Stimulated activated CD4-positive, alpha-beta T cell treated with anti-CD3 and anti-CD28 coated beads, Interleukin-2, amount 100 ng/mL, for 4 hours (primary cell): ENCODE results near the gene TACO1.

Experiments
- DNase-seq: peaks from one replicate; pipeline ENCODE4 v3.0.0-alpha.2; 2020; ENCODE audit warnings: low read depth

Gene TACO1

DNA sequence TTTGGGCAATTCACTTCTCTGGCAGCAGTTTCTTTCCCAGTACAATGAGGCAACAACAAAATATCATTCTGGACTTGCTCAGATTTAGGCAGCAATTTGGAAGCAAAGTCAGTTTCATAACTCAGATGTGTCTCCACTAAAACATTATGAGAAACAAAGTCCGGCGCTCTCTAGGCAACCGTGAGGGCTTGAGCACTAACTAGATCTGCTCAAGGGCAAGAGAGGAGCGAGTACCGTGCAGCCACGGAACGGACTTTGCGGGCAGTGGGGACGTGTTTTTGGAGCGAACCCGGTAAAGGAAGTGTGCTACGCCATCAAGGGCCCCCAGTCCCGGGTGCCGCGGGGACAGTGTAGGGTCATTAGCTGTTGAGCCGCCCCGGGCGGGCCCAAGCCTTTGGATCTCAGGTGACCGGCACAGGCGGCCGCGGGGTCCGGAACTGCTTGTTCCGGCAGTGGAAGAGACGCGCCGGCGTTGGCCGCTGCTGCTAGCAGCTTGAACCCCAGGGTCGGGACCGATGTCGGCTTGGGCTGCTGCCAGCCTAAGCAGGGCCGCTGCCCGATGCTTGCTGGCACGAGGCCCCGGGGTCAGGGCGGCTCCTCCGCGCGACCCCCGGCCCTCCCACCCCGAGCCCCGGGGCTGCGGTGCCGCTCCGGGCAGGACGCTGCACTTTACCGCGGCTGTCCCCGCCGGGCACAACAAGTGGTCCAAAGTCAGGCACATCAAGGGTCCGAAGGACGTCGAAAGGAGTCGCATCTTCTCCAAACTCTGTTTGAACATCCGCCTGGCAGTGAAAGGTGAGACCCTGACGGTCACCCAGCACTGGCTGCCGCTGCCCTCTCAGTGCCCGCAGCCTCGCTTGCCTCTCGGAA is at the start of gene TACO1:
TACO1 (plus strand) TSS at position 327 of the 870 bp plus-strand sequence; CDS start at position 516, 189 bp downstream.
- DNase-seq = peak; percentile 65

DNA sequence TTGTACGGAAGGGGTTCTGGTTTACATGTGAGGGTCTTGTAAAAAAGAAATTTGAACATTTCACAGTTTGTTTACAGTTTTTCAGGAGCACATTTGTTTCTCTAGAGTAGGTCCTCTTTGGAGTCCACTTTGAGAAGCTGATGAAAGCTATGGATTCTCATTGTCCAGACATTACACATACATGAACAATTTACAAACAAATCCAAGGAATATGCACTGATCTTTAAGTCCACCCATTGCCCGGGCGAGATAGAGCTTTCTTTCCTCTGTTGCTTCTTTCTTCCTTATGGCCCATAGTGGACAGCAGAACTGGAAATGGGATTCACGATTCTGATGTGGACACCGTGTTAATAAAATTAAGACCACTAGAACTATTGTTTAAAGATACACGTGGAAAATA is 48.5 kb upstream of the TACO1 start:
- no peak for DNase-seq

DNA sequence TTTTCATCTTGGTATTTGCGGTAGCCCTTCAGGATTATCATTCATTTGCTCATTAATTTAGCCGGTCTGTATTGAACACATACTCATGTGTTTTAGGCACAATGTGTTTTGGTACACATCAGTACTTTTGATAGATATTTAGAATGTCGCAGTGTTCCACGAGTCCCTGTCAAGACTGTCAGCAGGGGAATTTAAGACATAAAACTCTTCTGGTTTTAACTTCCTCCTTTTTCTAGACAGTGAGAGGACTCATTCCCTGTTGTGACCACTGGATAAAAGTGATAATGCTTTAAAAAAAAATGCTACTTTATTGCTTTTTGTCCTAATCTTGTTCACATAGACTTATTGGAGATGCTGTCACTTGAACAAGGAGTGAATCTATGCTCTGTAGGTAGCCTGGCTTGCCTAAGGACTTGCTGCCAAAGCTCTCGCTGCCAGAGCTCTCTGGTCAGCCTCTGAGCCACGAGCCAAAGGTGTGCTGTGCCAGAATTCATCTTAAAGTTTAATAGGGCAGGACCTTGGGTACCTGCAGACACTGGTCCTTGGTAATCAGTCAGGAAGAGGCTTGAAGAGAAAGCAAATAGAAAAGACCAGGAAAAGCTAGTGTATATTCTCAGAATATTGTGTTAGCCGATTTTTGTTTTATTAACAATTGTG is 45.1 kb upstream of the TACO1 start:
- DNase-seq = no peak

DNA sequence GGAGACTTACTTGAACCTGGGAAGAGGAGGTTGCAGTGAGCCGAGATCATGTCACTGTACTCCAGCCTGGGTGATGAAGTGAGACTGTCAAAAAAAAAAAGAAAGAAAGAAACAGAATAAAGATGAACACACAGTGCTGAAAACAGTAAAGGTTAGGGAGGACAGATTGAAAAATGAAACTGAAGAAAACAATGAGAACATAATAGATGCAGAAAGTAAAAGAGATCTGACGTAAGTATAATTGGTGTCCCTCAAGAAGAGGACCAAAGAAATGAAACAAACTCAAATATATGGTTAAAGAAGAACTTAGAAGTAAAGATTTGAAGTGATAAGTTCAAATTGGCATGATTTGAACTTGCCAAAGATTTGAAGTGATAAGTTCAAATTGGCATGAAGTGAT is 43.3 kb upstream of the TACO1 start:
- no peak for DNase-seq

DNA sequence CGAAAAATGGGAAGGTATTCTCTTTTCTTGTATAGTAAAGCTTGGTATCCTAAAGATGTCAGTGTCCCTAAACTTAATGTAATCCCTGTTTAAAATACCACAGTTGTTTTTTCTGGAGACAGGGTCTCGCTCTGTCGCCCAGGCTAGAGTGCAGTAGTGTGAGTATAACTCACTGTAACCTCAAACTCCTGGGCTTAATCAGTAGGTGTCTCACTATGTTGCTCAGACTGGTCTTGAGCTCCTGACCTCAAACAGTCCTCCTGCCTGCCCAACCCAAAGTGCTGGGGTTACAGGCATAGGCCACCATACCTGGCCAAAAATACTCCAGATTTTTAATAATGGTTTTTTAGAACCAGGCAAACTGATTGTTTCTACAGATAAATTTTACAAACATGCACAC is 42.3 kb upstream of the TACO1 start:
- DNase-seq = no peak

DNA sequence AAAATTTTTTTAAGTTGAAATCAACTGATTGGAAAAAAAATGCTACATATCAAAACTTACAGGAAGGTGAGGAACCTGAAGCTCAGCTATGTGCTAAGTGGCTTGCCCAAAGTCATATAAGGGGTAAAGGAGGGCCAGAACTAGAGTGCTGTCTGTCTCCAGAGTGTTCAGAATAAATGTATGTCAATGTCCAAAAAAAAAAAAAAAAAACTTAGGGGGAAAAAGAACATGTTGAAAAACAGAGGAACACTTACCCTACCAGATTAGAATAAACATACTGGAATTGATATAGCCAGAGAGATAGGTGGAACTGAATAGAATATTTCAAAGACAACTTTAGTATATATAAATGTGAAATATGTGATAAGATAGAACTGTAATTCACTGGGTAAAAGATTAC is 38.9 kb upstream of the TACO1 start:
- DNase-seq = no peak

DNA sequence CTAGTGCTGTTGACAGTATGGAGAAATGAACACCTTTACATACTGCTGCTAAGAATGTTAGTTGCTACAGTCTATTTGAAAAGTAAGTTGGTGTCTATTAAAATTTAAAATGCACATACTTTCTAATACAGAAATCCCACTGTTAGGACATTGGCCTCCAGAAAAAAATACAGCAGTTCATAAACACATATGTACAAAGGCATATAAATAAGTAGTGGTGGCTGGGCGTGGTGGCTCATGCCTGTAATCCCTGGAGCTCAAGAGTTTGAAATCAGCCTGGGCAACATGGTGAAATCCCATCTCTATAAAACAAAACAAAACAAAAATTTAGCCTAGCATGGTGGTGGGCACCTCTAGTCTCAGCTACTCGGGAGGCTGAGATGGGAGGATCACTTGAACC is 37.4 kb upstream of the TACO1 start:
- DNase-seq = no peak

DNA sequence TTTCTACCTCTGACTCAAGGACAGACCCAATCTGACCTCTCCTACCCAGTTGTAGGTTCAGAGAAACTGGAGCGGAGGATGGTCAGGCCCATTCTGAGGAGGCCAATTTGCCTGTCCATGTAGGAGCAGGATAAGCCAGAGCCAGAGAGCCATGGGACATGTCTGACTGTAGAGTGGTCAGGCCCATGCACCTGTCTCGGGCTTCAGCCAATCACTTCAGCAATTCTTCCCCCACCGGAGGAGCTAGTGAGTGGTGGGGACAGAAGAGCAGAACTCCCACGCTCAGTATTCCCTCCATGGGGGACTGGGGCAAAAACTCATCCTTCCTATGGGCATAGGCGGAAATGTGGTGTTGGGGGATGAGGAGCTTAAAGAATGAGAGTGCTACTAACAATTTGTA is 36.1 kb upstream of the TACO1 start:
- DNase-seq = no peak

DNA sequence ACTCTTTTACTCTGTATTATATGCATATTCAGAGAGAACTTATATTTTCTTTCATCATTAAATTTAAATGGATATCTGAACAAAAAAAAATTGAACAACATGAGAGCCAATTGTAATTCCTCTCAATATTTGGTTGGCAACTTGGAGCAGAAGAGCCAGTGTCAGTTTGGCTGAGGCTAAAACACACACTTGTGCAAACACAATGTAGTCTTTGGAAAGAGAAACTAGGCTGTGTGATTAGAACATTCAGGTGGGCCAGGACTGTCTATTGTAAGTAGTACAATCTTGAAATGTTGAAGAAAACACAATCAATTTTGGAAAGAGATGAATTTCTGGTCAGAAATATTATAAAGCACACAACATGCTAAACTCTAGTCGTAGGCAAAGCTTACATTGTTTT is 33.5 kb upstream of the TACO1 start:
- DNase-seq = no peak

DNA sequence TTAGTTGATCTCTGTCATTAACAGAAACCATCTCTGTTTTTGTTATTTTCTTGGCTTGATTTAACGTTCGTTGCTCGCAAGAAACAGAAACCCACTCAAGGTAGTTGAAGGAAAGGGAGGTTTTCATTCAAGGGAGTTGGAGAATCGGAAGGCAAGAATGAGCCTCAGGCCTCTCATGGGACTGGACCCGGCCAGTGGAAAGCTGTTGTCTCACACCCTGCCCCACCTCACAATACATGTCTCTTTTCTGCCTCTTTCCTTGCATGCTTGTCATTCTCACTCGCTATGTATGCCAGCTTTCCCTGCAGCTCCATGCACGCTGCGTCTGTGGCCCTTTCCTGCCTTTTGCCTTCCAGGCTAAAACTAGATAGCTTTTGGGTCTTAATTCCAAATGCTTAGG is 32.1 kb upstream of the TACO1 start:
- no peak for DNase-seq

DNA sequence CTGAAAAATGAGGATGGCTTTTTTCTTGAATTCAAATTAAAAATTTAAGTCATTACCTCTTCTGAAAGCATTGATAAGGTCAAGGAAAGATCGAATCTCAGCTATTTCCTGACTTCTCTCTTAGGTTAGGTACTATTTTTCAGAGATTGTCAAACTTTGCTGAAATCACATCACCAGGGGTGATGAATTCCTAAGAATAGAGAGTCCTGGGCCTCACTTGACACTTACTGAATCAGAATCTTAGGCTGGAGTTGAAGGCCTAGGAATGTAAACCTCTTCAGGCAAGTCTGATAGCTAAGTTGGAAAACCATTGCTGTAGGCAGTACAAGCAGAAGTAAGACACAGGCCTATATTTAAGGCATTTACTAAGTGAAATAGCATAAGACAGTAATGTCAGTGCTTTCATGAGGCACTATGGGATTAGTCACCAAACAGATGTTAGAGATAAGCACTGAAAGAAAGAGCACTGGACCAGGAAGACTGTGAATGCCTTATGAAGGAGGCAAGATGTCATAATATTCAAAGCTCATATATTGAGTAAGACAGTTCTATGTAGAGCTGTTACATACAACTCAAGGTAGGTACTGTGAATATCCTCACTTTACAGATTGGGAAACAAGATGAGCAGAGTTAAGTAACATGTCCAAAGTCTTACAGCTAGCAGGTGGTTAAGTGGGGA is 28.9 kb upstream of the TACO1 start:
- DNase-seq = no peak

DNA sequence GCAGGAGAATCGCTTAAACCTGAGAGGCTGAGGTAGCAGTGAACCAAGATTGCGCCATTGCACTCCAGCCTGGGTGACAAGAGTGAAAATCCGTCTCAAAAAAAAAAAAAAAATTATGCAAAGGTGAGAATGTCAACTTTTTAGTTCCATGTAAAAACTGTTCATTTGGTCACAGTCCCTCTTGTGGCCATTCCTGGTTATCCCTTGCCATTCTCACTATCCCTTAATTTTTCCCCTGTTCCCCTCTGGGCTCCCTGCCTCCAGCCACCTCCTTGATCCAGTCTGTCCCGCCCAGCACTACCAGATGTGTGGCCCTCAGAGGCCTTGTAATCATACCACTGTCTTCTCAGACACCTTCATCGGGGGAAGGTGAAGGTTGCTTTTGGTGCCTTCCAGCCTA is 27.1 kb upstream of the TACO1 start:
- DNase-seq = no peak

DNA sequence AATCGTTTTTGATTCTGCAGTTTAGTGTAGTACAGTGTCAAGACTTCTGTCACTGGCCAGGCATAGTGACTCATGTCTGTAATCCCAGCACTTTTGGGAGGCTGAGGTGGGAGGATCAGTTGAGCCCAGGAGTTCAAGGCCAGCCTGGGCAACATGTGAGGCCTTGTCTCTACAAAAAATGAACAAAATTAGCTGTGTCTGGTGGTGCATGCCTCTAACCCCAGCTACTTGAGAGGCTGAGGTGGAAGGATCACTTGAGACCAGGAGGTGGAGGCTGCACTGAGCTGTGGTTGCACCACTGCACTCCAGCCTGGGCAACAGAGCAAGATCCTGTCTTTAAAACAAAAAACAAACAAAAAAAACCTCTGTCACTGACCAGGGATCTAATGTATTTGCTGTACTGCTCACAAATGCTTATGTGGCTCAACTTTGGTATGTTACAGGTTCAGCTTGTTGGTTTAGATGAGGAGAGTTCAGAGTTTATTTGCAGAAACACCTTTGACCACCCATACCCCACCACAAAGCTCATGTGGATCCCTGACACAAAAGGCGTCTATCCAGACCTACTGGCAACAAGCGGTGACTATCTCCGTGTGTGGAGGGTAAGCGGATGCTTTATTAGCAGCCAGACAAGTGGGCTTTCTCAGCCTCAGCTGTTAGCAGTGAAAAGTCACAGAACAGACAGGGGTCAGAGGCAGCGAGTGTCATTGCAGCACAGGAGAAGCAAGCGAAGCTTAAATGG is 22.5 kb upstream of the TACO1 start:
- no peak for DNase-seq

DNA sequence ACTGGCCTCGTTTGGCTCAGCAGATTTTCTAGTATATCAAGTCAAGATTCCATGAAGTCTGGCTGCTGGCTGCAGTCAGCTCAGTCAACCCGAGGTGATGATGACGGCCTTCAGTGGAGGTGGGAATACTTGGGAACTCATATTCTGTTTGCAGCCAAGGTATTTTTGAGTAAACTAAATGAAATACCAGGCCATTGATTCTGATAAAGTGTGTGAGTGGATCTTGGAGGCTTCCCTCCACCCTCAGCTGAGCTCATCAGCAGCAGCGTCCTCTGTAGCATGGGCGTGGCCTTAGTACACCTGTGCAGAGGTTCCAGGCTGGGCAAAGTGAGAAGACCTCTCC is 22.0 kb upstream of the TACO1 start:
- no peak for DNase-seq

DNA sequence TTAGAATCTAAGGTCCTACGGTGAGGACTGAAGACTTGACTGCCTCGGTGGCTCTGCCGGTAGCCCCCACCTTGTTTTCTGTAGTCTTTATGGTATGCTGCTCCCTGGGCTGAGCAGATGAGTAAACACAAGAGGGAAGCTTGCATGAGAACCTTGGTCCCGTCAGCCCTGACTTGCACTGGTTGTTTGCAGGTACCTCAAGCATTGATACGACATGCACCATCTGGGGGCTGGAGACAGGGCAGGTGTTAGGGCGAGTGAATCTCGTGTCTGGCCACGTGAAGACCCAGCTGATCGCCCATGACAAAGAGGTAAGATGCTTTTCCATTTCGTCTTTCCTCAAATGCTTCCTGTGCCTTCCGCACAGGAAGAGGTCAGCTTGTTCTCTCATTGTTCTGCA is 21.1 kb upstream of the TACO1 start:
- DNase-seq = no peak

DNA sequence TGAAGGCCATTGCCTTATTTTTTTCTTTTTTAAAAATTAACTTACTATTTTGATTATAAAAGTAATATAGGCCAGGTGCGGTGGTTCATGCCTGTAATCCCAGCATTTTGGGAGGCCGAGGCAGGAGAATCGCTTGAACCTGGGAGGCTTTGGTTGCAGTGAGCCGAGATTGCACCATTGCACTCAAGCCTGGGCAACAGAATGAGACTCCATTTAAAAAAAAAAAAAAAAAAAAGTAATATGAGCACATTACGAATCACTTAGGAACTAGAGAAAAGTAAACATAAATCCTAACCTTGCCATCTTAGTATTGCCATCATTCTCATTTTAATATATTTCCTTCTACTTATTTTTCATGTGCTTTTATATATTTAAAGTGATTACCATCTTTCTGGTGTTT is 12.9 kb upstream of the TACO1 start:
- no peak for DNase-seq

DNA sequence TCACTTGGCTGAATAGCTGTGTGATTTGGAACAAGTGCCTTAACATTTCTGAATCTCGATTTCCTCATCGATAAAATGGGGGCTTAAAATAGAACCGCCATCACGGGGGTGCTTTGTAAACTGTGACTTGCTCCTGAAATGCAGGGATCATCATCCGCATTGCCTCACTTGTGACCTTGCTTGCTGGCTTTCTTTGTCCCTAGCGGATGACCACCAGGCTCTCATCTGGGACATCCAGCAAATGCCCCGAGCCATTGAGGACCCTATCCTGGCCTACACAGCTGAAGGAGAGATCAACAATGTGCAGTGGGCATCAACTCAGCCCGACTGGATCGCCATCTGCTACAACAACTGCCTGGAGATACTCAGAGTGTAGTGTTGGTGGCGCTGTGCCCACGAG is 11.9 kb upstream of the TACO1 start:
- DNase-seq = no peak

DNA sequence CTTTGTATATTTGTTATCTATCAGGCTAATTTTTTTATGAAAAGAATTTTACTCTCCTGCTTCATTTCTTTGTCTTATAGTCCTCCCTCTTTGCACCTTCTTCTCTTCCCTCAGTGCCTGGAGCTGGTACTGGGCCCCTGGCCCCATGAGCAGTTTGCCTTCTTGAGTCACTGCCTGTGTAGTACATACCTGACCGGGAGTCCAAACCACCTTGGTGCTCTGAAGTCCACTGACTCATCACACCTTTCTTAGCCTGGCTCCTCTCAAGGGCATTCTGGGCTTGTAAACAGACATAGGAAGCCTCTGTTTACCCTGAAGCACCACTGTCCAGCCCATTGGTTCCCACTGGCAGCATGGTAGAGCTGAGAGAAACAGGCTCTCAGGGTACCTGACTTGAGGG is 11.0 kb upstream of the TACO1 start:
- no peak for DNase-seq

DNA sequence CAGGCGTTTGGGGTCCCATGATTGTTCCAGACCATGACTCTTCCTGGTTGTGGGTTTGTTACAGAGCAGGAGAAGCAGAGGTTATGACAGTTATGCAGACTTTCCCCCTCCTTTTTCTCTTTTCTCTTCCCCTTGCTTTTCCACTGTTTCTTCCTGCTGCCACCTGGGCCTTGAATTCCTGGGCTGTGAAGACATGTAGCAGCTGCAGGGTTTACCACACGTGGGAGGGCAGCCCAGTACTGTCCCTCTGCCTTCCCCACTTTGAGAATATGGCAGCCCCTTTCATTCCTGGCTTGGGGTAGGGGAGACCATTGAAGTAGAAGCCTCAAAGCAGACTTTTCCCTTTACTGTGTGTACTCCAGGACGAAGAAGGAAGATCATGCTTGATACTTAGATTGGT is 7.9 kb upstream of the TACO1 start:
- no peak for DNase-seq

DNA sequence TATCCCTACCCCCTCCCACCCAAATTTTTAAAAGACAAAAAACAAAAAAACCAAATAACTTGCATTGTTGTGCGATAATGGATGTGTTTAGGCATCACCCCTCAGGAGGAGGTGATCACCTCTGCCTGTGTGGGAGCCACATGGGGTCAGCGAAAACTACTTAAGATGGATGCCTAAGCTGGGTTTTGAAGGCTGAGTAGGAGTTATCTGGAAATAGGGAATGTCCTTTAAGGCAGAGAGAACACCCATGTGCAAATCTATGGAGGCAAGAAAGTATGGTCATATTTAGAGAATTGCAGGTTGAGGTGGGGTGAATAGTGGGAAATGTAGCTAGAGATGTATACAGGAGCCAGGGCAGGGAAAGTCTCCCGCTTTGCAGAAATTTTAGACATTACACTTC is 5.6 kb upstream of the TACO1 start:
- no peak for DNase-seq

DNA sequence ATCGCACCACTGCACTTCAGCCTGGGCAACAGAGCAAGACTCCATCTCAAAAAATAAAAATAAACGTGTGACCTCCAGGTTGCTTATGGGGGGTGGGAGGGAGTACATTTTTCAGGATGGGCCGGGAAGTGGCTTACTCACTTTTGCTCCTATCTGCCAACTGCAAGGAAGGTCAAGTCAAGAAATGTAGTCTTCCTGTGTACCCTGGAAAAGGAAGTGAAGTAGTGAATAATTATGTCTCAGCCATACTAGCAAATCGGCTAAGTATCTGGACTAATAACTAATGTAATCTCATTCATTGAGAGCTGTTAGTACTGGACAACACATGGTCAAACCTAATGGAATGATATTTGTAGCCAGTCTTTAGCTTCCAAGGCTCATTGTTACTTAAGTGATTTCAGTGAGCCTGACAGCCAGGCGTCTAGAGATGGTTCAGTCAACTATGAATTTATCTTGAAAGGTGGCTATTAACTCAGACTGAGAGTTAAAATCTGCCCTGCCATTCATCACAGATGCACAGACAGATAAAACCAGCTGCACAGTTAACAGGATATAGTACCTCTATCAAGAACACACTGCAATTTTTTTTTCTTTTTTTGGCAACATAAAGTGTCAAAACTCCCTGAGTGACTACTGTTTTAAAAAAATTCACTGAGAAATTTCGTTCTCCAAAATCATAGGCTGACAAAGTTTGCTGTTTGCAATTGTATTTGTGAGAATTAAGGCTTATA is 3.7 kb upstream of the TACO1 start:
- DNase-seq = no peak

DNA sequence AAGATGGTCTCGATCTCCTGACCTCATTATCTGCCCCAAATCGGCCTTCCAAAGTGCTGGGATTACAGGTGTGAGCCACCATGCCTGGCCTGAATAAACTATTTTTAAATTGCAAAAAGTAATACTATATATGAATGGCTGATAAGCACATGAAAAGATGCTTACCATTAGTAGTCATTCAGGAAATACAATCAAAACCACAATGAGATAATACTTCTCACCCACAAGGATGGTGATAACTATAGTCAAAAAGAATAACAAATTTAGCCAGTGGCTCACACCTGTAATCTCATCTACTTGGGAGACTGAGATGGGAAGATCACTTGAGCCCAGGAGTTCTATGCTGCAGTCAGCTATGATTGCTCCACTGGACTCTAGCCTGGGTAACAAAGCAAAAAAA is 2.4 kb upstream of the TACO1 start:
- DNase-seq = no peak
